ENCODE results near the gene BNIPL.

The BNIPL gene

DNA sequence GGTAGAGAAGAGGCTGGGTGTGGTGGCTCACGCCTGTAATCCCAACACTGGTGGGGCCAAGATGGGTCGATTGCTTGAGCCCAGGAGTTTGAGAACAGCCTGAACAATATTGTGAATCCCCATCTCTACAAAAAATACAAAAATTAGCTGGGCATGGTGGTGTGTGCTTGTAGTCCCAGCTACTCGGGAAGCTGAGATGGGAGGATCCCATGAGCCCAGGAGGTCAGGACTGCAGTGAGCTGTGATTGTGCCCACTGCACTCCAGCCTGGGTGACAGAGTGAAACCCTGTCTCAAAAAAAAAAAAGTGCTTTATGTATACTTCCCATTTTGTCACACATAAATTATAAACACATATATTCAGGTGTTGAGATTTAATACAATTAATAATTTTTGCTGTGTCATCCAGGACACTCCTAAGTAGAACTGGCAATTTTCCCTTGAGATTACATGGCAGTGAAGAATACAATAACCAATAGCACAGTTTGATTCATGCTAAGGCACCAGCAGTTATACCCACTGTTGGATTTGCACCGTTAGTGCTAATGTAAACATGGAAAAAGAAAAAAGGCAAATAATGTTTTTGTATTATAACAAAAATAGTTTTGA is 49.7 kb downstream of the BNIPL start:
- Histone ChIP-seq H3K79me2 (ENCODE audit: low read length) (no peaks in the 10 kb centered on the region), H3K9me3 (replicated peaks; ENCODE audit: insufficient read depth, low read length) (no peaks in the 10 kb centered on the region), H3K4me3 (ENCODE audit: low read length) (no peak overlapping the region), H3F3A (ENCODE audit: insufficient read depth, low read length) (no peaks in the 10 kb centered on the region), H2AFZ (ENCODE audit: low read length) (no peak overlapping the region), H3K9ac (ENCODE audit: low read length) (no peak overlapping the region), H4K20me1 (ENCODE audit: insufficient read depth, low read length) (no peaks in the 10 kb centered on the region), H3K36me3 (replicated peaks; ENCODE audit: insufficient read depth, low read length) (no peaks in the 10 kb centered on the region), H3K27ac (ENCODE audit: low read length) (no peak overlapping the region), H3K4me1 (ENCODE audit: low read length) (no peaks in the 10 kb centered on the region), H3K4me2 (ENCODE audit: low read depth, low read length) (no peak overlapping the region), H3K9me2 (replicated peaks; ENCODE audit: insufficient read depth, low read length) (no peaks in the 10 kb centered on the region), H3K27me3 (replicated peaks; ENCODE audit: insufficient read depth, low read length) (no peaks in the 10 kb centered on the region)
- DNase-seq: no peak
- TF ChIP-seq EZH2 (optimal IDR thresholded peaks at IDR 0.05; ENCODE audit: low read depth, low read length) (no peak), EZH2phosphoT487 (IDR thresholded peaks at IDR 0.05; ENCODE audit: low read length) (no peak), CTCF (IDR thresholded peaks at IDR 0.05; ENCODE audit: low read length) (no peak)
